NCI-H2171 treated with DMSO at 0.1 percent for 48 hours (cell line): ENCODE measurements around the gene NELL1.
A peak's percentile ranks its signal among the peaks of the same experiment; 100 is the strongest.

Experiments used
- DNase-seq: peaks from one replicate; lab custom pipeline; 2025; lab: John Stamatoyannopoulos, UW

The NELL1 gene

DNA sequence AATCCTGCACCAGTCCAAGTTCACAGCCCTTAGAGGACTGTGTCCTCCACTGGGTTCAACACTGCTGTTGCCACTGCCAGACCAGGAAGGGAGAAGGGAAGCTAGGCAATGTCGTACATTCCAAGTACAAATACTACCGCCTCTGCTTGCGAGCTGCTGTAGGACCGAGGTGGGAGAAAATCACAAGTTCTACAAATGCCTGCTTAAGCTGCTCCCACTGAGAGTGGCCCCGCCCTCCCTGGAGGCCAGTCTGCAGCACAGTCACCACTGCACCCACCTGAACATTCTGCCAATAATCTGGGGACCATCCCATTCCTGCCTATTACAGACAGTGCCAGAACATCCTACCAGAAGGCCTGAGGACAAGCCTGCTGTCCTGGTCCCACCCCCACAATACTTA lies 816.0 kb downstream of the NELL1 start:
- no peak for DNase-seq

DNA sequence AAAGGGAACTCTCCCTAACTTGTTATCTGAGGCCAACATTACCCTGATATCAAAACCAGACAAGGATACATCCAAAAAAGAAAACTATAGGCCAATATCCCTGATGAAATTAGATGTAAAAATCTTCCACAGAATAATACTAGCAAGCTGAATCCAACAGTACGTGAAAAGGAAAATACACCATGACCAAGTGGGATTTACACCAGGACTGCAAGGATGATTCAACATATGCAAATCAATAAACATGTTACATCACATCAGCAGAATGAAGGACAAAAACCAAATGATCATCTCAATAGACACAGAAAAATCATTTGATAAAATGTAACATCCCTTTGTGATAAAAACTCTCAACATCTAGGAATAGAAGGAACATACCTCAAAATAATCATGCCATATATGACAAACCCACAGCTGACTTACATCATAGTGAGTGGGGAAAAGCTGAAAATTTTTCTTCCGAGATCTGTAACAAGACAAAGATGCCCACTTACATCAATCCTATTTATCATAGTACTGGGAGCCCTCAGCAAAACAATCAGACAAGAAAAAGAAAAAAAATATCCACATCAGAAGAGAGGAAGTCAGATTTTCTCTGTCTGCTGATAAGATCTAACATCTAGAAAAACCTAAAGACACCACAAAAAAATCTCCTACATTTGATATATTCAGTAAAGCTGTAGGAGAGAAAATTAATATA lies 820.2 kb downstream of the NELL1 start:
- DNase-seq = no peak

DNA sequence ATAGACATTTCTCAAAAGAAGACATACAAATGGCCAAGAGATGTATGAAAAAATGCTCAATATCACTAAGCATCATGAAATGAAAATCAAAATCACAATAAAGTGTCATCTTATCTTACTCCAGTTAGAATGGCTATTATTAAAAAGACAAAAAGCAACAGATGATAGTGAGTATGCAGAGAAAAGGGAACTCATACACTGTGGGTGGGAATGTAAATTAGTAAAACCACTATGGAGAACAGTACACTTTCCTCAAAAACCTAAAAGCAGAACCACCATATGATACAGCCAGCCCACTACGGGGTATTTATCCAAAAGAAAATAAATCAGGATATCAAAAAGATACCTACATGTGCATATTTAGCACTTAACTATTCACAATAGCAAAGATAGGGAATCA lies 823.5 kb downstream of the NELL1 start:
- no peak for DNase-seq

DNA sequence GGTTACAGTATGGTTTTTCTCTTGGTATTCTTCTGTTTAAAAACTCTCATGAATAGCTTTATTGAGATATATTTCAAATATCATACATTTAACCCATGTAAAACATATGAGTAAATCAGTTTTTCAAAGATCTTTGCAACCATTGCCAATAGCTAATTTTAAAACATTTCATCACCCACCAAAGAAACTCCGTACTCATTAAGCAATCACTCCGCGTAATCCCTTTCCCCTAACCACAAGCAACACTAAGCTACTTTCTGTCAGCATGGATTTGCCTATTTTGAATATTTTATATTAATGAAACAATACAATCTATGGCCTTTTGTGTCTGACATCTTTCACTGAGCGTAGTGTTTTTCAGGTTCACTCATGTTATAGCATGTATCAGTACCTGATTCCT lies 825.6 kb downstream of the NELL1 start:
- no peak for DNase-seq

DNA sequence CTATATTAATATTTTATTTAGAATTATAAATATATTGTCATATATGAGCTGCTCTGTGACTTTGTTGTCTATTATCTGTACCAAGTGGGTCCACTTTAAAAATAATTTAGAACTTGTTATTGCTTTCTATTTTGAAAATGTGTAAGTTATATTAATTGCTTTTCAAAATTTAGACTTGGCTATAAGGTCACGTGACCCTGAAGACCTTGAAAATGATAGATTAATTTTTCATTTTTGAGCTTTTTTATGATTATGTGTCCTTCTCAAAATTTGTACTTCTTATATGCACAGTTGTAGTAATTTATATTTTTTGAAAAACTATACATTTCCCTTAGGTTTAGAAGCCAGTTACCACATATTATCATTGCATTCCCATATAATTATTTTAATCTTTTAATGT lies 826.5 kb downstream of the NELL1 start:
- DNase-seq = no peak

DNA sequence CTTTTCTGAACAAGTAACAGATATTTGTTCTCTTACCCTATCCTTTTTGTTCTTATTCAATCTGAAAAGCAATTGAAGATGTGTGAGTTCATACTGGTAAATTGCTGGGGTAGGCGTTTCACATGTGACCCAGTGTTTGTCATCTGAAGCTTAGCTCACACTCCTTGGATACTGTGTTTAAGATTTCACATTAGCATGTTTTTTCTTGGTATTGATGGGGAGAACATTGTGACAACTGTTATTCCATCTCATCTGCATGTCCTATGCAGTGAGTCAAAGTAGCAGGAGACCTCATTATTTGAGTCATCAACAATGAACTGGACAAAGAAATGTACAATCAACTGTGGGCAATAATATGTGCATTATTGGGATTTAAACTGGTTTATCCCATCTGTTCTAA lies 831.9 kb downstream of the NELL1 start:
- DNase-seq = no peak

DNA sequence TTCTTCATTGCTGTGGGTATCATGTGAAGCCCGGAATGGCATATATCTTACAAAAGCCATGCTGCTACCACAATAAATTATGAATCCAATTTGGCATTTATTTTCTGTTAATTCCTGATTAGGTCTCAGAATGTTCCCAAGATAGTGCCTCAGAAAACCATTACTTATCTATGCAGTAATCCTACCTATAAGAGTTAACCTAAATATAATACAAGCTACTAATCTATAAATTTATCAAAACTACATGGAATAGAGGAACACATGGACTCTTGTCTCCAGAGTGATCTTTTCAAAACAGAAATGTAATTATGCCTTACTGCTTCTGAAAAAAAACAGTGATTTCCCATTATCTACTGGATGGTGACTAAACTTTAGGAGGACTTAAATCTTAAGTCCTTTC lies 835.7 kb downstream of the NELL1 start:
- DNase-seq = no peak

DNA sequence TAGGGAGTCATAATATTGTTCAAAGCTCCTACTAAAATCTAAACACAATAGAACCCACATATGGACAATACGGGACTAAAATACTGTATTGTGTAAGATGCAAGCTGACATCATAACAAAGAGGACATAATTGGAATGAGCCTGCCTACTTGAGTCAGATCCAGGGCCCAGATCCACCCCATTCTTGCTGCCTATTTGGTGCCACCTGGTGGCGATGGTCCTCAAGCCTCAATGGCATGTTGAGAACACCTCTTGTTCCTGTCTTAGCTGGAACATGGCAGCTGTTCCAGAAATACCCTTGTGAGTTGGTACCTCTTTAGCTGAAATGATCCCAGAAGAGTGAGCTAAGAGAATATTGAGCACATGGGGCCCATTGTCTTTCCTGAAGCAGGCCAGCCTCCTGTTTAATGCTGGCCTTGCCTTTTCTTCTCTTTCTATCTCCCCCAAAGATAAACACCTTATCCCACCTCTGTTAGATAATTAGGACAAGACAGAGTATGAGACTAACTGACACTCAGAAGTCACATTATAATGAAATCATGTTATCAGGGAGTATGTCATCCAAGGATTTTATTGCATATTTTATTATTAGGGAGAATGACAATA lies 842.6 kb downstream of the NELL1 start:
- peak; percentile 7 for DNase-seq

DNA sequence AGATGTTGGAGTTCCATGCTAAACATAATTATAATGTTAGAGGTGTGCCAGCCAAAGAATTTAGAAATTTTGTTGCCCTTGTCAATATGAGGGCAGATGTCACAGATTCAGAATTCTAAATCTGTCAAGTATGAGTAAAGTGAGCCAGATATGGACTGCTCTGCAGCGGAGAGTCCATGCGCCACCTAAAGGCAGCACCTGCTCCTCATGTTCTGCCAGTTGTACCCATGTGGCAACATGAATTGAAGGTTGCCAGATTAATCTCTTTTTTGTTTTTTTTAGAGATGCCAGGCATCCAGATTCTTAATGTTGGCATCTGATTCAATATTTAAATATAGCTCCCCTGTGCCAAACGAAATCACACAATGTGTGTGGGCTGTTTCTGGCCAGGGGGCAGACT lies 844.9 kb downstream of the NELL1 start:
- no peak for DNase-seq

DNA sequence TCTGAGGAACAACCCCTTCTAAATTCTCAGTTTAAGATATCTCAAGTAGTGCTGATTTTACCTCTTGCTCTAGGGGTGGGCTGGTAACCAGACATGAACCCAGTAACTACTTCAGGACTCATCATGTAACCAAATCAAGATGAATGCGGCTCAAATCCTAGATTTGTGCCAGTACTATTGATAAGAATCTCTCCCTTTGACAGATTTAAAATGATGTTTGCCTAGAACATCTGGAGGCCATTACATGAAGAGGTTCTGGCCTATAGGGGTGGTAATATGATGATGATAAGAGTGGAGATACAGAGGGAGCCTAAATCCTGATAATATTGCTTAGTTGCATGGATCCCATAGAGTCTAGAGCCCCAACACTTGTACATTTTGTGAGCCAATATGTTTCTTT lies 850.9 kb downstream of the NELL1 start:
- no peak for DNase-seq

DNA sequence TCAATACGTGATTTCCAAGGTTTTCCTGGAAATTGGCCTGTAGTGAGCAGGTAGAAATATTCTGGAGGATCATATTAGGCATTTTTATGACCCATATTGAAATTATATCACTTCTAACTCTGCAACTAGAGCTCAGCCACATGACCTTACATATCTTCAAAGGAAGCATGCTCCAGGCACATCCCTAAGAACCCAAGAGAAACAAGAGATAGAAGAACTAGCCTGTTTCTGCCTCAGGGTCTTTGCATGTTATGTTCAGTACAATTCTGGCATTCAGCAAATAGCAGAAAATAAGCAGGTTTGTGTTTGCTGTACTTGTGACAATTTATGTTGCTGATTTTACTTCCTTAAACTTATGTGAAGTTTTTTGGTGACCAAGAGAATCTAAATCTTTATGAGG lies 859.8 kb downstream of the NELL1 start:
- no peak for DNase-seq

DNA sequence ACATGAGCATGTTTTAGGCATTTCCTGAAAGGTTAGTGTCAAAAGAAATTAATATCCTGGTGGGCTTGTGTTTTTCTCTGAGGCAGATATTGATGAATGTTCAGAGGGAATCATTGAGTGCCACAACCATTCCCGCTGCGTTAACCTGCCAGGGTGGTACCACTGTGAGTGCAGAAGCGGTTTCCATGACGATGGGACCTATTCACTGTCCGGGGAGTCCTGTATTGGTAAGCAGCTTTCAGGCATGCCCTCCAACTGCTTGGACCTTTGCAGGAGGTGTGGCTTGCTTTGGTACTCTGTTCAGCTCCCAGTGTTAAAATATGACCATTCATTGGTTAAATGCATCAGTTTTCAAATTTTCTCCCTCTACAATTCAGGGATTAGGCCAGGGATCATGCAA lies 864.9 kb downstream of the NELL1 start:
- DNase-seq = no peak

DNA sequence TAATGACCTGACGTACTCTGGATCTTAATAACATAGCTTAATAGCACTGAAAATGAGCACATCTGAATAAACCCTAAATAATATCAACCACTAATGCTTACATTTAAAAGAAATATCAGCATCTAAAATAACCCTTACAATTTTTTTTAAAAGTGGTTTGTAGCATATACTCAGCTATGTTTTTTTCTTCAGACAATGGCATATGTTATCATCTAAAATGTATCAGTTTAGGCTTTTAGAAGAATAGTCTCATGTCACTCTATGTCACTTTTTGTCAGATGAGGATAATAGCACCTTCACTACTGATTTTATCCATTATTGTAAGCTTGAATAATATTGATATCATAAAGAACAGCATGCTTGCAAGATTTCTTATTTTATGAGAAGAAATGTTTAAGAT lies 868.6 kb downstream of the NELL1 start:
- no peak for DNase-seq

DNA sequence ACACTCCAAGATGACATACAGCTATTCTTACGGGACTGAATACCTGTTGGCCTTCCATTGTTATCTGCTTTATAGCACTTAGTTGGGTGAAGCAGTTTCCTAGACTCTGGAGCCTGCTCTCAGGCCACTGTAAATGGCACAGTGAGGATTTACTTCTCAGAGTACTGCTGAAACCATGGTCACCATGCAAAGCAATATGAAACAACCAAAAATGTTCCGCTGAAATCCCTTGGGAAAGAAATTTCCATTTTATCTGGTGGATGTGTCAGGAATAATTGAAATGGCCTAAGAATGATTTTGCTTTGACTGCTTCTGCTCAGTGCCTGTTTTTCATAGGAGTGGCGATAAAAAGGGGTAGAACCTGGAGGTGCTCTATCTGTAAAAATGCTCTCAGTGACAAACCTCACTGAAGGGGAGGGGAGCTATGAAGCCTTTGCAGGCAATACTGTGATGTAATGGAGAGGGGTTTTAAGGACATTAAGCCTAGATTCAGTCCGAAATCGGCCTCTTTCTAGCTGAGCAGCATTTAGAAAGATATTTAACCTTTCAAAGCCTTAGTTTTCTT lies 871.9 kb downstream of the NELL1 start:
- DNase-seq = no peak

DNA sequence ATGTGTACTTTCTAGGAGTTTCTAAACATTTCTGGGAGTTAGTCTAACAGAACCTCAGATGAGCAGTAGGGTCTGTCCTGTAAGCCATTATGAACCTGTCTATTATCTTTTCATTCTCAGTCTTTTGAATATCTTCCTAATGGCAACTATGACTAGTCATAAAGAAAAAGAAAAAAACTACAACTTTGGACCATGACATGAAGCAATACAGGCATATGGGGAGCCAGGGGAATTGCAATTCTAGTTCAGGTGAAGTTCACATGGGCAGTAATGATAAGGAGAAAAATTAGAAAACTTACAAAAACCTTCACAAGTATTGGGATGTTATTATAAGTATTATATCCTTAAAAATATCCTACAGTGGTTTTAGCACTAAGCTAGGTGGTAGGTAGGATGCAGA lies 874.5 kb downstream of the NELL1 start:
- DNase-seq = no peak

DNA sequence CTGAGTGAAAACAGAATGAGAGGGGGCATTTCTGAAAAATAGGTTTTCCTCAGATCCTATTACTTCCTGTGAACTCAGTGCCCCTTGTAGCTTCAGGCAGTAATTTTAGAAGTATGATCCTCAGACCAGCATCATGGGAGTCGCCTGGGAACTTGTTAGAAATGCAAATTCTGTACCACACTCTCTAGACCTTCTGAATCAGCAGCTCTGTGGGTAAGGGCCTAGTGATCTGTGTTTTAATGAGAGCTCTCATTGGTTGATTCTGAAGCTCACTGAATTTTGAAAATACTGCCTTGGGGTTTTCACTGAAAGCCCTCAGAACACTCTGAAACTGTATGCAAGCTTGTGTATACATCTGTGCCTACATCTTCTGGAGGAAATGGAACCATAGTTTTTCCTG lies 876.3 kb downstream of the NELL1 start:
- no peak for DNase-seq

DNA sequence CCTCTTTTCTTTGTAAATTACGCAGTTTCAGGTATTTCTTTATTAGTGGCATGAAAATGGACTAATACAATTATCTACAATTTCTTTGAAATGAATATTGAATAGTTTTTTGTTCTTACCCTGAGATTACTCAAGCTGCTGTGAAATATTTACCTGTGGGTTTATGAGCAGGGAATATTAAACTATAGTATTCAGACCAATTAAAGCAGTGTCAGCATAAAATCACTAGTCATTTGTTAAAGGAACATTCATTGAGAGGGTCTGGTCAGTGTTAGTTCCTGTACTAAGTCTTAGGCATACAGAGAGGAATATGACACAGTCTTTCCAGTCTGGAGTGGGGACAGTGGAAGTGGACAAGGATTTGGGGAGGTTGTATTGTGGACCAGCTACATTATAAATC lies 877.3 kb downstream of the NELL1 start:
- no peak for DNase-seq

DNA sequence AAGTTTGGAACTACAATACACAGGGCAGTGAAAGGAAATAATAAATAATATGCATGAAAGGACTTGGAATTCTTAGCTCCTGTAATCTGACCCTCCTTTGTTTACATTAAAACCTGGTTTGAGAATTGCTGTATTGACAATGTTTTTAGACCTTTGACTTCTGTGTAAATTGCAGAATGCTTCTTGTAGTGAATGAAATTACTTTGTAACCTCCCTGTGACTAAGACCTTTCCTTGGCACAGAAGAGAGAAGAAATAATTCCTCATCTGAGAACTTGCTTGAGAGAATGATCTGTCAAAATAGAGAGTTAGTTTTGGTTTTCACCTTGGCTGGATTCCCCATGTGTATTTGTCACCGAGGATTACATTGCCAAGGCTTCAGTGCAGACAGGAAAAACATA lies 883.5 kb downstream of the NELL1 start:
- no peak for DNase-seq

DNA sequence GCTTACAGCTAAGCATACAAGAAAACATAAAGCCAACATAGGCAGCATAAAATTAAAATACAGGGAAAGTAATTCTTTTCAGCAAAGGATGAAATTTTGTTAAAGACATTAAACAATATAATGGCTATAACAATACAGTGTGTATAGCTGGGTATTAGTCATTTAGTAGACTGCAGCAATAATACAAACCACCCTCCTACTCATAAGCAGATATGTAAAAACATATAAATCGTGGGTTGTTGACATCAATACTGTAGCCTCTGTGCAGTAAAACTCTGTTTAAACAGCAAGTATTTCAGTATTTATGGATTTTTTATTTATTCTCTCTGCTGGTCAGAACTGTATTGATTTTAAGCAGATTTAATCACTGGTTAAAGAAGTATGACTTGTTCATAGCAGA lies 884.4 kb downstream of the NELL1 start:
- DNase-seq = no peak

DNA sequence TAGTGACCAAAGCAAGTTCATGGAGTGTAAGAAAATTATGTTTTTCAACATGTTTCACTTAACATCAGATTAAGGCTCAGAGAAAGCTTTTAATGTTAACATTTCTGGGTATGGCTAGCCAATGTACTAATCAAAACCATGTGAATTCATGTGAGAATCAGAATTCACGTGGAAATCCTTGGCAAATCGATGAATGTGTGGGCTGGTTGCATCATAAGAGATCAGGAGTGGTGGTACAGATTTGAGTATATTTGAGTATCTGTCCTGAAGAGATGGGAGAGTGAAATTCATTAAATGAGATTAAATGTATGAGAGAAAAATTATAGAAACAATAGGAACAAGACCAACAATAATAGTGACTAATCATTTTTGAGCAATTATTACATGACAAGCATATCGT lies 884.9 kb downstream of the NELL1 start:
- DNase-seq = no peak

DNA sequence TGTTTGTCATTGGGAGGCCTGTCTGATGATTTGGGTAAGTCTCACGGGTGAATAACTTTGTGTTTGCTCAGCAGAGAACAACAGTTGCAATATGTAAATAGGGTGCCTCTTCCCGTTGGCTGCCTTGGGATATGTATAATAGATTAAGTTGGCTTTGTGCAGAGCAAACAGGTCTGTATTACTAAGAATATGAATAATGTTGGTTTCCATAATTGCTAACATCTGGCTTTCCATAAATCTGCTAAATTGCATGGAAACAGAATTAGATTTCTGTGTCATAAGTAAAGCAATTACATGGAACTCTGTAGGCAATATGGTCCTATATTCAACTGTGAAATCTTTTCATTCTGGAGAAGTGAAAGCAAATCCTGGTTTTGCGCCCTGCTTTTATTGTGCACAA lies 887.5 kb downstream of the NELL1 start:
- no peak for DNase-seq

DNA sequence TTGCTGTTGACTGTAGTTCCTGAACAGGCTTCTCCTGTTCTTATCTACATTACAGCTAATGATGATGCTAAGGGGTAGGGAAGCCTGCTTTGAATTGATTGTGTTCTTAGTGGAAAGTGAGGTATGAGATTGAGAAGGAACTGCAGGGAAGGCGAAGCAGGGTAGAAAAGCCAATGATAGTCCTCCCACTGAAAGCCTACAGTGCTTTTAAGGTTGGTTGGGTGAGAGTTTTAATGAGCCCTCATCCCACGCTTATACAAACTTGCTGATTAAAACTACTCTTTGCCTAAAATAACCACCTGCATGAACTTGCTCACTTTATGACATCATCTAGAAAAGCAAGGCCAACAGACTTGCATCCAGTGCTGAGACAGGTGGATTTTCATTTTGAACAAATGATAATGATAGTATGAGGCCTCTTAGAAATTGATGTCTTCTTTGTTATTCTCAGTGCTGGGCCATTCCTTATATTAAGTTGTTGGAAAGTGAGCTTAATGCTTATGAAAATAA lies 891.1 kb downstream of the NELL1 start:
- DNase-seq = no peak

DNA sequence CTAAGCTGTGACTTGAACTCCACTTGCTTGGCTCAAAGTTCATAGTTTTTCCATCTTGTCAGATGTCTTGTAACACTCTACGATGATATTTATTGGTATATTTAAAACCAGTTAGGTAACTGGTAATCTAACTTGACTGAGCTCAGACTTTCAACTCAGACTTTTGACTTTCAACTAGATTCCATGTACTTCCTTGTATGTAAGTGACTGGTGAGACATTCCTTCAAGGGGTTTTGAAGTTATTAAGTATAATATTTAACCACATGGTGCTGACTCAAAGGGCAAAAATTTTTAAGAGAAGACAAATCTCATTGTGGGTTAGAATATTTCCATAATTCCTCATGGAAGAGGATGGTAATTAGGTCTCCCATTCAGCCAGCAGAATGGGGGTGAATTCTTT lies 892.2 kb downstream of the NELL1 start:
- DNase-seq = no peak

DNA sequence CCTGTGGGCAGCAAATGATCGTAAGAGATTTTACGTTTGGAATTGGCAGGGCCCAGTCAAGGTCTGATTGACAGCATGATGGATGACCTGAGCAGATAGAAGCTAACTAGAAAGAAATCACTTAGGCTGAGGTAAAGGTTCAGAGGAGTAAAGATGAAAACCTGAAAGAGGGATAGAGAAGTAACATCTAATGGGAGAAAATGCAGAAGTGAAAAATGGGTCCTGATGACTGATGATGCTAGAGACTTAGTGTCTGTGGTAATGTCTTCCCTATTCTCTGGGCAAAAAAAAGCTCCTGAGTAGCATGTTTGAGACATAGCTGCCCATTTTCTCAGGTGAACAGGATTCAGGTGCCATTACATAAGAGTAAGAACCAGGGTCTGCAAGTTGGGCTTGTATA lies 894.7 kb downstream of the NELL1 start:
- no peak for DNase-seq
